ENCODE results near the gene GLRX3. TPM values are rescaled to one million over a fixed set of nuclear protein-coding genes. Genes with fewer than 3 reads are reported as not detected.

GLRX3 gene
- total and polyA plus RNA-seq, 4 donors = 37.6 to 71.1 (median 57.5) TPM

GRCh38 chr10:130161331-130161730 lies 25.1 kb downstream of the GLRX3 start:
- Histone ChIP-seq H3K9me3 (ENCODE audit: control insufficient read depth in 4 of 4, insufficient read depth in 3 of 4, low read length in 3 of 4) (no peaks in the 10 kb centered on the region), H3K4me3 (no peak overlapping the region), H3K27me3 (ENCODE audit: control insufficient read depth in 3 of 3, insufficient read depth in 3 of 3, low read length in 2 of 3) (no peaks in the 10 kb centered on the region), H3K36me3 (ENCODE audit: control insufficient read depth in 4 of 4, insufficient read depth in 4 of 4, low read length in 4 of 4) (peaks cover 13 to 32% (median 26%) of the 10 kb centered on the region in 4 donors), H3K4me1 (ENCODE audit: control insufficient read depth in 5 of 5, insufficient read depth in 5 of 5, low read length in 5 of 5) (peaks cover 0 to 6% (median 0%) of the 10 kb centered on the region in 5 donors), H3K9ac (ENCODE audit: insufficient read depth in 1 of 2, low read length in 2 of 2) (no peak overlapping the region), H3K27ac (ENCODE audit: low read depth in 1 of 2, low read length in 1 of 2) (no peak overlapping the region)
- no peak for TF ChIP-seq CTCF (IDR thresholded peaks at IDR 0.05; ENCODE audit: control extremely low read depth, extremely low read depth)
- ATAC-seq (ENCODE audit: insufficient read depth, low FRiP score) = no peak
- 96 to 98% methylated on average over 2 of the region's 2 CpGs for WGBS, 2 donors
- DNase-seq = no peak

- peaks cover 26 to 40% (median 35%) of the 10 kb centered on the region in 4 donors for H3K36me3 ChIP-seq (ENCODE audit: control insufficient read depth in 4 of 4, insufficient read depth in 4 of 4, low read length in 4 of 4)
These were observed 31.0 kb downstream of the GLRX3 start for GRCh38 chr10:130167193-130167592.

GRCh38 chr10:130167707-130168106 lies 31.5 kb downstream of the GLRX3 start:
- Histone ChIP-seq H3K36me3 (ENCODE audit: control insufficient read depth in 4 of 4, insufficient read depth in 4 of 4, low read length in 4 of 4) (peaks cover 22 to 37% (median 31%) of the 10 kb centered on the region in 4 donors), H3K4me3 (no peak overlapping the region), H3K4me1 (ENCODE audit: control insufficient read depth in 5 of 5, insufficient read depth in 5 of 5, low read length in 5 of 5) (no peaks in the 10 kb centered on the region), H3K9me3 (ENCODE audit: control insufficient read depth in 4 of 4, insufficient read depth in 3 of 4, low read length in 3 of 4) (no peaks in the 10 kb centered on the region), H3K9ac (ENCODE audit: insufficient read depth in 1 of 2, low read length in 2 of 2) (no peak overlapping the region), H3K27me3 (ENCODE audit: control insufficient read depth in 3 of 3, insufficient read depth in 3 of 3, low read length in 2 of 3) (no peaks in the 10 kb centered on the region), H3K27ac (ENCODE audit: low read depth in 1 of 2, low read length in 1 of 2) (no peak overlapping the region)
- WGBS, 2 donors = 93 to 96% methylated on average over 7 of the region's 7 CpGs
- TF ChIP-seq CTCF (IDR thresholded peaks at IDR 0.05; ENCODE audit: control extremely low read depth, extremely low read depth) = no peak
- DNase-seq (no peak), ATAC-seq (ENCODE audit: insufficient read depth, low FRiP score) (no peak)

More at GRCh38 chr10:130167193-130167592, 31.0 kb downstream of the GLRX3 start:
- DNase-seq (no peak), ATAC-seq (ENCODE audit: insufficient read depth, low FRiP score) (no peak)
- no peak overlapping the region for H3K27ac ChIP-seq (ENCODE audit: low read depth in 1 of 2, low read length in 1 of 2)
- no peak overlapping the region for H3K9ac ChIP-seq (ENCODE audit: insufficient read depth in 1 of 2, low read length in 2 of 2)
- H3K4me1 ChIP-seq (ENCODE audit: control insufficient read depth in 5 of 5, insufficient read depth in 5 of 5, low read length in 5 of 5) = no peaks in the 10 kb centered on the region
- 94 to 98% methylated on average over 7 of the region's 7 CpGs for WGBS, 2 donors
- H3K4me3 ChIP-seq = no peak overlapping the region
- TF ChIP-seq CTCF (IDR thresholded peaks at IDR 0.05; ENCODE audit: control extremely low read depth, extremely low read depth) = no peak
- H3K27me3 ChIP-seq (ENCODE audit: control insufficient read depth in 3 of 3, insufficient read depth in 3 of 3, low read length in 2 of 3) = no peaks in the 10 kb centered on the region
- no peaks in the 10 kb centered on the region for H3K9me3 ChIP-seq (ENCODE audit: control insufficient read depth in 4 of 4, insufficient read depth in 3 of 4, low read length in 3 of 4)

All from lung (tissue), 12 donors.